ENCODE measurements around the gene KRT17. TPM values are rescaled to one million over a fixed set of nuclear protein-coding genes. Genes with fewer than 3 reads are reported as not detected.

The KRT17 gene
- total and polyA plus RNA-seq, 5 donors from 2014 or later = not detected

DNA sequence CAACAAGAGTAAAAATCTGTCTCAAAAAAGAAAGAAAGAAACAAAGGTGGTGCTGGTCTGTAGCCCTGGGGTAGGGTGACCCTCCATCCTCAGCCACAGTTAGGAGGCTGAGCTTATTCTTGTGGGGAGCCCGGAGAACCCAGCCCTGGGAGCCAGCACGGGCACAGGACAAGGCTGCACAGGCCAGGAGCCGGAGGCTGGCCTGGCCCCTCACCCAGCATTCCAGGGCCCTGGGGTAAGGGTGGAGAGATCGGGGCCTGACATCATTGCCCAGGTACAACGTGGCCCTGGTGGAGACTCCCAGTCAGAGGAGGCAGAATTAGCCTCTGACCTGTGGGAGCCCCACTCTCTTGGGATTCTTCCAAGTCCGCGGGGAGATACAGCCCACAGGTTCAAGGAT, 10.3 kb upstream of the KRT17 start:
- no peaks in the 10 kb centered on the region for H3K4me1 ChIP-seq (ENCODE audit: control insufficient read depth, insufficient read depth, low read length, poor library complexity, severe bottlenecking)
- ATAC-seq (ENCODE audit: low read depth in 2 of 2) = no peak

DNA sequence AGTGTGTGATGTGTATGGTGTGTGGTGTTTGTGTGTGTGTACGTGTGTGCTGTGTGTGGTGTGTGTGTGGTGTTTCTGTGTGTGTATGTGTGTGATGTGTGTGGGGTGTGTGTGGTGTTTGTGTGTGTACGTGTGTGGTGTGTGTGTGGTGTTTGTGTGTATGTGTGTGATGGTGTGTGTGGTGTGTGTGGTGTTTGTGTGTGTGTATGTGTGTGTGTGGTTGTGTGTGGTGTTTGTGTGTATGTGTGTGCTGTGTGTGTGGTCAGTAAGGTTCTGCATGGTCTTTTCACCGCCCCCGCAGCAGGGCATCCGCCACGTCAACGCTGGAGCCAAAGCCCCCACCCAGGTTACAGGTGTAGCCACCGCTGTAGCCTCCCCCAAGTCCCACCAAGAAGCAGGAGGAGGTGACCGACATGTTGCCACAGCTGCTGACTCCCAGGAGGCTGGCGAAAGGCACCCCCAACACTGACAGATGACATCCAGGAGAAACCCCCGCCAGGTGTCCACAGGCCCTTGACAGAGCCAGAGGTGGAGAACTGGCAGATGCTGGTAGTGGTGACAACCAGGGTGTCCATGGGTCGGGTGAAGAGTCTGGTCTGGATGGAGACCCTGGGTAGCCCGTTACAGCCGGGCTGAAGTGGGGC, 9.3 kb upstream of the KRT17 start:
- no peaks in the 10 kb centered on the region for H3K4me1 ChIP-seq (ENCODE audit: control insufficient read depth, insufficient read depth, low read length, poor library complexity, severe bottlenecking)
- H3K36me3 Mint-ChIP-seq = no peaks in the 10 kb centered on the region
- H3K9me3 ChIP-seq (ENCODE audit: control insufficient read depth in 2 of 2, low read length in 2 of 2) = no peaks in the 10 kb centered on the region
- H3K27ac Mint-ChIP-seq = no peak overlapping the region
- DNase-seq (peak in 1 of 3 donors; percentile 25), ATAC-seq (ENCODE audit: low read depth in 2 of 2) (no peak)
- no peak overlapping the region for H3K4me3 Mint-ChIP-seq
- no peaks in the 10 kb centered on the region for H3K4me1 Mint-ChIP-seq
- no peaks in the 10 kb centered on the region for H3K27me3 Mint-ChIP-seq
- no peaks in the 10 kb centered on the region for H3K9me3 Mint-ChIP-seq
- H3K27ac ChIP-seq (ENCODE audit: insufficient read depth, low read length, poor library complexity, severe bottlenecking) = no peak overlapping the region
- no peaks in the 10 kb centered on the region for H3K36me3 ChIP-seq (ENCODE audit: control insufficient read depth, insufficient read depth, low read length)
- no peak overlapping the region for H3K4me3 ChIP-seq (ENCODE audit: low read depth, low read length)
- H3K27me3 ChIP-seq (ENCODE audit: control insufficient read depth, insufficient read depth, low read length) = no peaks in the 10 kb centered on the region

More for the DNA sequence above, 10.3 kb upstream of the KRT17 start:
- H3K4me3 Mint-ChIP-seq = no peak overlapping the region
- DNase-seq = no peak
- H3K27me3 ChIP-seq (ENCODE audit: control insufficient read depth, insufficient read depth, low read length) = no peaks in the 10 kb centered on the region
- H3K27ac Mint-ChIP-seq = no peak overlapping the region
- no peaks in the 10 kb centered on the region for H3K36me3 ChIP-seq (ENCODE audit: control insufficient read depth, insufficient read depth, low read length)
- no peaks in the 10 kb centered on the region for H3K4me1 Mint-ChIP-seq
- H3K4me3 ChIP-seq (ENCODE audit: low read depth, low read length) = no peak overlapping the region
- no peaks in the 10 kb centered on the region for H3K36me3 Mint-ChIP-seq
- H3K27ac ChIP-seq (ENCODE audit: insufficient read depth, low read length, poor library complexity, severe bottlenecking) = no peak overlapping the region
- no peaks in the 10 kb centered on the region for H3K27me3 Mint-ChIP-seq
- no peaks in the 10 kb centered on the region for H3K9me3 ChIP-seq (ENCODE audit: control insufficient read depth in 2 of 2, low read length in 2 of 2)
- no peaks in the 10 kb centered on the region for H3K9me3 Mint-ChIP-seq

DNA sequence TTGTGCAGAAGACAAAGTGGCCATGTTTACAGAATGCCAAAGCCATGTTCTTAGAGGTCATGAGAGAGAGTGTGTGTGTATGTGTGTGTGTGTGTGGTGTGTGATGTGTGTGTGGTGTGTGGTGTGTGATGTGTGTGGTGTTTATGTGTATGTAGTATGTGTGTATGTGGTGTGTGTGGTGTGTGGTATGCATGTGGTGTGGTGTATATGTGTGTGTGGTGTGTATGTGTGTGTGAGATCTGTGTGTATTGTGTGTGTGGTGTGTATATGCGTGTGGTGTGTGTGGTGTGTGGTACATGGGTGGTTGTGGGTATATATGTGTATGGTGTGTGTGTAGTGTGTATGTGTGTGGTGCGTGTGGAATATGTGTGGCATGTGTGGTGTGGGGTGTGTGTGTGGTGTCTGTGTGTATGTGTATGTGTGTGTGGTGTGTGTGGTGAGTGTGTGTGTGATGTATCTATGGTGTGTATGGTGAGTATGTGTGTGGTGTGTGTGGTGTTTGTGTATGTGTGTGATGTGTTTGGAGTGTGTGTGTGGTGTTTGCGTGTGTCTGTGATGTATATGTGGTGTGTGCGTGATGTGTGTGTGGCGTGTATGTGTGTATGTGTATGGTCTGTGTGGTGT, 8.2 kb upstream of the KRT17 start:
- ATAC-seq (ENCODE audit: low read depth in 2 of 2) (no peak), DNase-seq (no peak)
- Mint-ChIP-seq H3K4me1 (no peaks in the 10 kb centered on the region), H3K27me3 (no peaks in the 10 kb centered on the region), H3K9me3 (no peaks in the 10 kb centered on the region), H3K4me3 (no peak overlapping the region), H3K36me3 (no peaks in the 10 kb centered on the region), H3K27ac (no peak overlapping the region)
- Histone ChIP-seq H3K36me3 (ENCODE audit: control insufficient read depth, insufficient read depth, low read length) (no peaks in the 10 kb centered on the region), H3K4me3 (ENCODE audit: low read depth, low read length) (no peak overlapping the region), H3K9me3 (ENCODE audit: control insufficient read depth in 2 of 2, low read length in 2 of 2) (no peaks in the 10 kb centered on the region), H3K27ac (ENCODE audit: insufficient read depth, low read length, poor library complexity, severe bottlenecking) (no peak overlapping the region), H3K4me1 (ENCODE audit: control insufficient read depth, insufficient read depth, low read length, poor library complexity, severe bottlenecking) (no peaks in the 10 kb centered on the region), H3K27me3 (ENCODE audit: control insufficient read depth, insufficient read depth, low read length) (no peaks in the 10 kb centered on the region)

DNA sequence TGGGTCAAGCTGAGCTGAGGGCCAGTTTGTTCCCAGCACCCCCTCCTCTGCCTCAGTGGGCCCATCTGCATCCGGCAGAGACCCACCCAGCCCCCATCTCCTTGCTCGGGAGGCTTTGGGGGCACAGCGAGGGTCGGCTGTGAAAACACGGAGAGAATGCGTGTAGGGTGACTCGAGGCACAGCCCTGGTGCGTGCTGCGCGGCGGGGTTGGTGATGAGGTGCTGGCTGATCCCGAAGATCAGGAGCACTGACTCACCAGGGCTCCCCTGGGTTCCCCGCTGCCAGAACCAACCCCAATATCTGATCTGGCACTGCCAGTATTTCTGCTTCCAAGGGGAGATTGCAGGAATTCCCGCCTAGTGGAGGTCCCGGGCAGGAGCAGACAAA, 7.5 kb upstream of the KRT17 start:
- Histone ChIP-seq H3K4me1 (ENCODE audit: control insufficient read depth, insufficient read depth, low read length, poor library complexity, severe bottlenecking) (no peaks in the 10 kb centered on the region), H3K27me3 (ENCODE audit: control insufficient read depth, insufficient read depth, low read length) (no peaks in the 10 kb centered on the region), H3K9me3 (ENCODE audit: control insufficient read depth in 2 of 2, low read length in 2 of 2) (no peaks in the 10 kb centered on the region), H3K27ac (ENCODE audit: insufficient read depth, low read length, poor library complexity, severe bottlenecking) (no peak overlapping the region), H3K4me3 (ENCODE audit: low read depth, low read length) (no peak overlapping the region), H3K36me3 (ENCODE audit: control insufficient read depth, insufficient read depth, low read length) (no peaks in the 10 kb centered on the region)
- Mint-ChIP-seq H3K4me1 (no peaks in the 10 kb centered on the region), H3K36me3 (no peaks in the 10 kb centered on the region), H3K4me3 (no peak overlapping the region), H3K27me3 (no peaks in the 10 kb centered on the region), H3K9me3 (no peaks in the 10 kb centered on the region), H3K27ac (no peak overlapping the region)
- DNase-seq (no peak), ATAC-seq (ENCODE audit: low read depth in 2 of 2) (no peak)

DNA sequence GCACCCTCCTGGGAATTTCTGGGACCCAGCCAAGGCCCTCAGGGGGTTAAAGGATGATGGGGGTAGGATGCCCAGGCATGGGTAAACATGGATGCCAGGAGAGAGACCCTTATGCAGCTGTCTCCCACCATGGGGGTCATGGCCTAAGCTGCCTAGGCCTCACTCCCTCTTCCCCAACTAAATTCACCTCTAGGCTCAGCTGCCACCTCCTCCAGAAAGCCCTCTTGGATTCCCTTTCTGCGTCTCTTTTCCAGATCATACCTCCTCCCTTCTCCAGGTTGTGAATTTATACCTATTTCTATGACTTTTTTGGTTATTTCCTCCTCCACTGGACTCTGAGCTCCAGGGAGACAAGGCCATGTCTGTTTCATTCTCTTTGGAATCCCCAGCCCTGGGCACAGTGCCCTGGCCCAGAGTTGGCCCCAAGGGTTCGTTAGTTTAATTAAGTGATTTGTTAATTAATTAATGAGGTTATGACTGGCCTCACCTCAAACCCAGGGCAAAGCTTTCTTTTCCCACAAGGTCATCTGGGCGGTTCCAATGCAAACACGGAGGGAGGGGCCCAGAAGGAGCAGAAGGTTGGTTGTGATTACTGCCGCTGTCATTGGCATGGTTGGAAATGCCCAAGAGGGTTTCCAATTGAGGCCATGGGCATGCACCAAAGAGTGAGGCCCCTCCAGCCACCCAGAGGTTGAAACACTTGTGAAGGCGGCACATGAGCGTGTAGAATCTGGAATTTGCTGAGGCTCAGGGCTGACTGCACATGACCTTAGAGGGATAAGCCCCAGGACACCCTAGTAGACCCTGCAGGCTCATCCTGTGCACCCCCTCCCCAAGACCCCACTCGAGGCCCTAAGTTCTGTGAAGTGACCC, 6.9 kb upstream of the KRT17 start:
- Histone ChIP-seq H3K27me3 (ENCODE audit: control insufficient read depth, insufficient read depth, low read length) (no peaks in the 10 kb centered on the region), H3K4me3 (ENCODE audit: low read depth, low read length) (no peak overlapping the region), H3K9me3 (ENCODE audit: control insufficient read depth in 2 of 2, low read length in 2 of 2) (no peaks in the 10 kb centered on the region), H3K36me3 (ENCODE audit: control insufficient read depth, insufficient read depth, low read length) (no peaks in the 10 kb centered on the region), H3K4me1 (ENCODE audit: control insufficient read depth, insufficient read depth, low read length, poor library complexity, severe bottlenecking) (no peaks in the 10 kb centered on the region), H3K27ac (ENCODE audit: insufficient read depth, low read length, poor library complexity, severe bottlenecking) (no peak overlapping the region)
- Mint-ChIP-seq H3K27ac (no peak overlapping the region), H3K36me3 (no peaks in the 10 kb centered on the region), H3K9me3 (no peaks in the 10 kb centered on the region), H3K4me3 (no peak overlapping the region), H3K4me1 (no peaks in the 10 kb centered on the region), H3K27me3 (no peaks in the 10 kb centered on the region)
- DNase-seq (no peak), ATAC-seq (ENCODE audit: low read depth in 2 of 2) (no peak)

DNA sequence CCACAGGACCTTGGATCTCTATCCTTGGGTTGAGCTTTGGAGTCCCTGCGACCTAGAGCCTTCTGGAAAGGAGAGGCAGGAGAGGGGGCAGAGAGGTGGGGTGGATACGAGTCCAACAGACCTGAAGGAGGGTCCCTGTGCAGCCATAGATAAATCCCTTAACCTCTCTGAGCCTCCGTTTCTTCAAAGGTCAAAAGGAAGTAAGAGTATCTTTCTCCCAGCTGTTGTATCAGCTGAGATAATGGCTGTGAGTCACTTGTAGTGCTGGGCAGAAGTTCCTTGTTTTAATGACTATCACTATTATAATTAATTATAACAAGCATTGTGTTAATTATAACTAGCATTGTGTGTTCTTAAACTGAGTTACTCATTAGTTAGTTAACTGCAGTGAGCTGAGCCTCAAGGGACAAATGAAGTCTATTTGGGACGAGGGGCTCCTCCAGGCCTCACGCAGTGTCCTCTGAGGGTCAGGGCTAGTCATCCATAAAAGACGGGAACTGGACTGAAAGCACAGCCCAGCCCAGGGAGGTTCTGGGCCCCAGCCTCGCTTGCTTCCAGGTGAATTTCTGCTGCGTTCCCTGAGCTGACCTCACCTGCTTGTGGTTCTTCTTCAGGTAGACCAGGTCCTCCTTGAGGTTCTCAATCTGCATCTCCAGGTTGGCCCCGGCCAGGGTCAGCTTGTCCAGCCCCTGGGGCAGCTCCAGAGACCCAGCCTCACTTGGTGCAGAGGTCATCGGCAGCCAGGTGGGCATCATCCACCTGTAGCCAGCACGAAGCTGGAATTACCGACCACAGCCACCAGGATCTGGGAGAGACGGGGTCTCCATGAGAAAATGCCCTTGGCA, 5.7 kb upstream of the KRT17 start:
- no peaks in the 10 kb centered on the region for H3K36me3 ChIP-seq (ENCODE audit: control insufficient read depth, insufficient read depth, low read length)
- H3K4me3 Mint-ChIP-seq = no peak overlapping the region
- H3K36me3 Mint-ChIP-seq = no peaks in the 10 kb centered on the region
- no peak overlapping the region for H3K4me3 ChIP-seq (ENCODE audit: low read depth, low read length)
- no peaks in the 10 kb centered on the region for H3K9me3 Mint-ChIP-seq
- no peaks in the 10 kb centered on the region for H3K4me1 ChIP-seq (ENCODE audit: control insufficient read depth, insufficient read depth, low read length, poor library complexity, severe bottlenecking)
- H3K9me3 ChIP-seq (ENCODE audit: control insufficient read depth in 2 of 2, low read length in 2 of 2) = no peaks in the 10 kb centered on the region
- ATAC-seq (ENCODE audit: low read depth in 2 of 2) (no peak), DNase-seq (no peak)
- H3K27me3 Mint-ChIP-seq = no peaks in the 10 kb centered on the region
- no peaks in the 10 kb centered on the region for H3K4me1 Mint-ChIP-seq
- no peak overlapping the region for H3K27ac Mint-ChIP-seq
- no peaks in the 10 kb centered on the region for H3K27me3 ChIP-seq (ENCODE audit: control insufficient read depth, insufficient read depth, low read length)
- no peak overlapping the region for H3K27ac ChIP-seq (ENCODE audit: insufficient read depth, low read length, poor library complexity, severe bottlenecking)

DNA sequence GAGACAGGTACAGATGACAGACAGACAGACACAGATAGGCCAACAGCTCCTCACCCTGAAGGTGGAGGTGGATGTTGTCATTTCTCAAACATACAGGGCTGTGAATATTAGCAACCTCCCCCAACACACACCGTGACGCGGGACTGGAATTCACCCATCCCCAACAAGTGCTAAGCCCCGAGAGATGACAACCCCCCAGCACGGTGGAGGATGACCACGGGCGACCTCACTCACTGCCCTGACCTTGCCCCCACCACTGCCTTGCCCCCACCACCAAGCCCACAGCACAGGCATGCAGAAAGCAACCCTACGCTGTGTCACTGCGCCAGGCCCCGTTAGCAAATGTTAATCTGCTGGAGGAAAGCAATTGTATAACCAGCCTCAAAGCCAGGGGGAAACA, 4.9 kb upstream of the KRT17 start:
- no peak overlapping the region for H3K4me3 ChIP-seq (ENCODE audit: low read depth, low read length)
- no peak overlapping the region for H3K27ac Mint-ChIP-seq
- H3K27ac ChIP-seq (ENCODE audit: insufficient read depth, low read length, poor library complexity, severe bottlenecking) = no peak overlapping the region
- no peak overlapping the region for H3K4me3 Mint-ChIP-seq
- DNase-seq = no peak
- H3K27me3 ChIP-seq (ENCODE audit: control insufficient read depth, insufficient read depth, low read length) = no peaks in the 10 kb centered on the region
- H3K9me3 ChIP-seq (ENCODE audit: control insufficient read depth in 2 of 2, low read length in 2 of 2) = no peaks in the 10 kb centered on the region
- H3K9me3 Mint-ChIP-seq = no peaks in the 10 kb centered on the region
- no peaks in the 10 kb centered on the region for H3K36me3 Mint-ChIP-seq
- no peak for ATAC-seq (ENCODE audit: low read depth in 2 of 2)
- H3K4me1 Mint-ChIP-seq = no peaks in the 10 kb centered on the region
- H3K36me3 ChIP-seq (ENCODE audit: control insufficient read depth, insufficient read depth, low read length) = no peaks in the 10 kb centered on the region
- no peaks in the 10 kb centered on the region for H3K27me3 Mint-ChIP-seq
- H3K4me1 ChIP-seq (ENCODE audit: control insufficient read depth, insufficient read depth, low read length, poor library complexity, severe bottlenecking) = no peaks in the 10 kb centered on the region
